Measurements from ENCODE around the gene REEP1. TPM values are rescaled to one million over a fixed set of nuclear protein-coding genes. Genes with fewer than 3 reads are reported as not detected.

REEP1 gene
- total RNA-seq, 2 donors from 2014 or later: 4.0 to 5.4 TPM

DNA sequence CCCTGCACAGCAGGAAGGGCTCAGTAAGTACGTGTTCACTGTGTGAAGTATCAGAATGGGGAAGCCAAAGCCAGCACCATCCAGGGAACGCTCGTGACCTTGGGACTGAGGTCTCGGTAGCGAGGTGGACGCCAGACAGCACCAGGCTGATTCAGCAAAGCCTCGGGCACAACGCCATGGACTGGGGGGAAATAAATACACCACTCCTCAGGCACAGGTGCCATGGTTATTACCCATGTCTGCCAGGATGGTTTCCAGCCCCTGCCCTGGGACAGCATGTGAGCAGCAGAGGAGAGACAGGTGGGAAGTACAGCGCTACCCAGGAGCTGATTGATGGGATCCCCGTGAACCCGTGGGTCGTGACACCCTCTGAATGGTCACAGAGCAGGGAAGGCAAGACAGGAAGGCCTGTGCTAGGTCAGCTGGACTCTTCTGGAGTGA is 53.0 kb downstream of the REEP1 start:
- intact Hi-C loops (cut with DNase I): no loop called here
- peaks cover 13% of the 10 kb centered on the region for H3K4me1 ChIP-seq
- 29 to 56% methylated on average over 11 to 12 of the region's 12 CpGs for WGBS, 2 donors
- peak; percentile 48 for ATAC-seq
- no peak for TF ChIP-seq POLR2A (IDR thresholded peaks at IDR 0.05)
- TF ChIP-seq, protein P1, sequence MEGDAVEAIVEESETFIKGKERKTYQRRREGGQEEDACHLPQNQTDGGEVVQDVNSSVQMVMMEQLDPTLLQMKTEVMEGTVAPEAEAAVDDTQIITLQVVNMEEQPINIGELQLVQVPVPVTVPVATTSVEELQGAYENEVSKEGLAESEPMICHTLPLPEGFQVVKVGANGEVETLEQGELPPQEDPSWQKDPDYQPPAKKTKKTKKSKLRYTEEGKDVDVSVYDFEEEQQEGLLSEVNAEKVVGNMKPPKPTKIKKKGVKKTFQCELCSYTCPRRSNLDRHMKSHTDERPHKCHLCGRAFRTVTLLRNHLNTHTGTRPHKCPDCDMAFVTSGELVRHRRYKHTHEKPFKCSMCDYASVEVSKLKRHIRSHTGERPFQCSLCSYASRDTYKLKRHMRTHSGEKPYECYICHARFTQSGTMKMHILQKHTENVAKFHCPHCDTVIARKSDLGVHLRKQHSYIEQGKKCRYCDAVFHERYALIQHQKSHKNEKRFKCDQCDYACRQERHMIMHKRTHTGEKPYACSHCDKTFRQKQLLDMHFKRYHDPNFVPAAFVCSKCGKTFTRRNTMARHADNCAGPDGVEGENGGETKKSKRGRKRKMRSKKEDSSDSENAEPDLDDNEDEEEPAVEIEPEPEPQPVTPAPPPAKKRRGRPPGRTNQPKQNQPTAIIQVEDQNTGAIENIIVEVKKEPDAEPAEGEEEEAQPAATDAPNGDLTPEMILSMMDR (IDR thresholded peaks at IDR 0.05): no peak
- H3K27me3 ChIP-seq: no peaks in the 10 kb centered on the region
- H3K4me3 ChIP-seq: no peak overlapping the region
- peak; percentile 27 to 74 (median 60) for DNase-seq
- H3K27ac ChIP-seq: no peak overlapping the region
- H3K9me3 ChIP-seq: no peaks in the 10 kb centered on the region
- no peaks in the 10 kb centered on the region for H3K36me3 ChIP-seq (replicated peaks in 1 of 2; ENCODE audit: insufficient read depth in 1 of 2, low read depth in 2 of 2)

DNA sequence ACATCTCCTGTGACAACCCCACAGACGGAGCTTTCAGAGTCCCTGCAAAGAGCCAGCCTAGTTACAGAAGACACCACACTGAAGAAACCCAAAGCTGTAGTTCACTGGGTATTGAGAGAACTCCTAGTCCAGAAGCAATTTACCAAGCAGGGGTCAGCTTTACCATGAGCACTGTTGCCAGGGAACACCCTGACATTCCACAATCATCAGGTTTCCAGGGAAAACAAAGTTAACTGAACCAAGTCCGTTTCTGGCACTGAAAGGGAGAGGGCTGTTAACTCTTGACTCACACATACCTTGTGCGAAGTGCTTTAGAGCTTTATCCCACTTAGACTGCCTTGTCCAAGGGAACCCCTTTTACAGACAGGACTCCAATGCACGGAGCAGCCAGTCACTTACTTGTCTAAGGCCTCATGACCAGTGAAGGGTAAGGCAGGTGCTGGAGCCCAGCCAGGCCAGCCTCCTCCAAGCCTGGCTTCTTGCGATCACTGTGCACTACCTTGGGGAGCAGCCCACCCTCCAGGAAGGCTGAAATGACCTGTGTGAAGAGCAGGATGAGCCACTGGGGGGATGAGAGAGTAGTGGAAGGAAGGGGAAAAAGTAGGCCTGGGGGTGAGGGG is 53.9 kb downstream of the REEP1 start:
- intact Hi-C loops (cut with DNase I): no loop called here

DNA sequence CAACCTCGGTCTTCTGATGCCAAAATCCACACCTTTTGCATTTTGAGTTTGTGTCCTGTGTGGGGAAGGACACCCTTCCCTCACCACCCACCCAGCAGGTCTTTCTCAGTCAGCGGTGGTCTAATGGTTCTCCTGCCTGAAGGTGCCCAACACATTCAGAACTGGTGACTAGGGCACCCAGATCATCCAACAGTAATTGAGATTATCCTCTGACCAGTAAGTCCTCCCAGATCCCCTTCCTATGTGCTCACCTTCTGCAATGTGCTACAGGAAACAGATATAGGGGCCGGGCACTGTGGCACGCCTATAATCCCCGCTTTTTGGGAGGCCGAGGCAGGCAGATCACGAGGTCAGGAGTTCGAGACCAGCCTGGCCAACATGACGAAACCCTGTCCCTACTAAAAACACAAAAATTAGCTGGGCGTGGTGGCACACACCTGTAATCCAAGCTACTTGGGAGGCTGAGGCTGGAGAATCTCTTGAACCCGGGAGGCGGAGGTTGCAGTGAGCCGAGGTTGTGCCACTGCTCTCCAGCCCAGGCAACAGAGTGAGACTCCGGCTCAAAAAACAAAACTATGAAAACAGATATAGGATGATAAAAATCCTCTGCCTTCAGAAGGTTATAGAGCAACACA is 56.2 kb downstream of the REEP1 start:
- no peaks in the 10 kb centered on the region for H3K36me3 ChIP-seq (replicated peaks in 1 of 2; ENCODE audit: insufficient read depth in 1 of 2, low read depth in 2 of 2)
- H3K9me3 ChIP-seq: no peaks in the 10 kb centered on the region
- DNase-seq (no peak), ATAC-seq (no peak)
- intact Hi-C loops (cut with DNase I): no loop called here
- H3K27ac ChIP-seq: no peak overlapping the region
- H3K27me3 ChIP-seq: no peaks in the 10 kb centered on the region
- peaks cover 7% of the 10 kb centered on the region for H3K4me1 ChIP-seq
- 92 to 94% methylated on average over 14 of the region's 14 CpGs for WGBS, 2 donors
- TF ChIP-seq, protein P1 (IDR thresholded peaks at IDR 0.05): no peak
- TF ChIP-seq POLR2A (IDR thresholded peaks at IDR 0.05): no peak
- no peak overlapping the region for H3K4me3 ChIP-seq

More for the DNA sequence above, 53.9 kb downstream of the REEP1 start:
- Histone ChIP-seq H3K4me3 (no peak overlapping the region), H3K4me1 (peaks cover 13% of the 10 kb centered on the region), H3K27me3 (no peaks in the 10 kb centered on the region), H3K9me3 (no peaks in the 10 kb centered on the region), H3K36me3 (replicated peaks in 1 of 2; ENCODE audit: insufficient read depth in 1 of 2, low read depth in 2 of 2) (no peaks in the 10 kb centered on the region), H3K27ac (no peak overlapping the region)
- DNase-seq (peak in 2 of 4 donors; percentile 14 to 18), ATAC-seq (no peak)
- TF ChIP-seq, protein P1 (IDR thresholded peaks at IDR 0.05): no peak
- TF ChIP-seq POLR2A (IDR thresholded peaks at IDR 0.05): no peak
- 76 to 97% methylated on average over 3 to 5 of the region's 5 CpGs for WGBS, 2 donors

DNA sequence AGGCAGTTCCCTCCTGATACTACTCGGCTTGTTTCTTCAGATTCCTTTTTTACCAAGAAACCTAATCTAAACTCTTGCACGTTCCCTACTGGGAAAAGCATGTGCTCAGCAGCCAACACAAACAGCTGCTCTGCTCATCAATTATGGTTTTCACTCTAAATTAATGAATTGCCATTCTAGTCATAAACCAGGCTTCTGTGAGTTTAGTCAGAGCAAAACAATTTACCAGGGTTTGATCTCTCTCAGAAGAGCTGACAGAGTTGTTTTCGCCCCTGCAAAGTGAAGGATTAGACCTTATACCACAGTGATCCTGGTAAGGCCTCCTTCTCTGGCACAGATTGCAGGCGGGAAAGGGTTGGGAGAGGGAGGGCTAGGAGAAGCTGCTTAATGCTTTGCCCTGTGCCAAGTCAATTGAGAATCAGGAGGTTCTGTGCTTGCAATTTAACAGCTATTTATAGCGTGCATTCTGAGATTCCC is 57.2 kb downstream of the REEP1 start:
- 62% methylated on average over 5 of the region's 5 CpGs for WGBS, 2 donors
- intact Hi-C loops (cut with DNase I): no loop called here
- H3K4me1 ChIP-seq: peaks cover 10% of the 10 kb centered on the region

More for the DNA sequence above, 57.2 kb downstream of the REEP1 start:
- Histone ChIP-seq H3K36me3 (replicated peaks in 1 of 2; ENCODE audit: insufficient read depth in 1 of 2, low read depth in 2 of 2) (no peaks in the 10 kb centered on the region), H3K9me3 (no peaks in the 10 kb centered on the region), H3K27ac (no peak overlapping the region), H3K4me3 (no peak overlapping the region), H3K27me3 (no peaks in the 10 kb centered on the region)
- ATAC-seq (peak; percentile 34), DNase-seq (no peak)
- TF ChIP-seq POLR2A (IDR thresholded peaks at IDR 0.05): no peak
- TF ChIP-seq, protein P1 (IDR thresholded peaks at IDR 0.05): no peak
